HEK293T (cell line): ENCODE data around the gene PIEZO2.

Experiments used
- FOXK2 ChIP-seq: fragments of 450-650 bp; IDR thresholded peaks from 2 replicates; pipeline ENCODE4 v1.6.1; 2016; ENCODE audit warnings: mild to moderate bottlenecking
- L3MBTL2 ChIP-seq: fragments of 450-650 bp; conservative IDR thresholded peaks from 2 replicates; pipeline ENCODE4 v1.6.1; 2016; ENCODE audit warnings: mild to moderate bottlenecking

- TF ChIP-seq L3MBTL2 = no peak
- TF ChIP-seq FOXK2 = no peak
Observed at GRCh38 chr18:11050966-11051365, 98.4 kb downstream of the PIEZO2 start.
